Measurements from ENCODE around the gene PSMD12.

Gene PSMD12

DNA sequence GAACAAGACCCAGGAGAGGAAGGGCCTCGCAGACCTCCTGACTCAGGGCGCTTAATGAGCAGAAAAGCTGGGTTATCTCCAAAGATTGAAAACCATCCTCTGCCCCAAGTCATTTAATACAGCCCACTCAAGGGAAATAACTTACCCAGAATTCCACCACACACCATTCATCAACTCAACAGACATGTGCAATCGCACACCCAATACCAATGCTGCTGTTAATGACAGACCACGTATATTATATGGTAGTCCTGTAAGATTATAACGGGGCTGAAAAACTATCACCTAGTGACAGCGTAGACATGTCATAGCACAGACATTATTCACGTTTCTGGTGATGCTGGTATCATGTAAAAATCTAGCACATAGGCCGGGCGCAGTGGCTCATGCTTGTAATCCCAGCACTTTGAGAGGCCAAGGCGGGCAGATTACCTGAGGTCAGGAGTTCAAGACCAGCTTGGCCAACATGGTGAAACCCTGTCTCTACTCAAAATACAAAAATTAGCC is 68.9 kb downstream of the PSMD12 start:
- DNase-seq = no peak

DNA sequence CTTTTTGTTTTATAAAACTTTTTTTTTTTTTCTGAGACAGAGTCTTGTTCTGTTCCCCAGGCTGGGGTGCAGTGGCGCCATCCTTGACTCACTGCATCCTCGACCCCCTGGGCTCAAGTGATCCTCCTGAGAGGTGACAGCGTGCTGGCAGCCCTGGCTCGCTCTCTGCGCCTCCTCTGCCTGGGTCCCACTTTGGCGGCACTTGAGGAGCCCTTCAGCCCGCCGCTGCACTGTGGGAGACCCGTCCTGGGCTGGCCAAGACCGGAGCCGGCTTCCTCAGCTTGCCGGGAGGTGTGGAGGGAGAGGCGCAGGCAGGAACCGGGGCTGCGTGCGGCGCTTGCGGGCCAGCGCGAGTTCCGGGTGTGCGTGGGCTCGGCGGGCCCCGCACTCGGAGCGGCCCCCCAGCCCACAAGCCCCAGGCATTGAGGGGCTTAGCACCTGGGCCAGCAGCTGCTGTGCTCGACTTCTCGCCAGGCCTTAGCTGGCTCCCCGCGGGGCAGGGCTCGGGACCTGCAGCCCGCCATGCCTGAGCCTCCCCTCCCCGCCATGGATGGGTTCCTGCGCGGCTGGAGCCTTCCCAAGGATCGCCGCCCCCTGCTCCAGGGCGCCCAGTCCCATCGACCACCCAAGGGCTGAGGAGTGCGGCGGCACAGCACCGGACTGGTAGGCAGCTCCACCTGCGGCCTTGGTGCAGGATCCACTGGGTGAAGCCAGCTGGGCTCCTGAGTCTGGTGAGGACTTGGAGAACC is 71.8 kb downstream of the PSMD12 start:
- DNase-seq = no peak

DNA sequence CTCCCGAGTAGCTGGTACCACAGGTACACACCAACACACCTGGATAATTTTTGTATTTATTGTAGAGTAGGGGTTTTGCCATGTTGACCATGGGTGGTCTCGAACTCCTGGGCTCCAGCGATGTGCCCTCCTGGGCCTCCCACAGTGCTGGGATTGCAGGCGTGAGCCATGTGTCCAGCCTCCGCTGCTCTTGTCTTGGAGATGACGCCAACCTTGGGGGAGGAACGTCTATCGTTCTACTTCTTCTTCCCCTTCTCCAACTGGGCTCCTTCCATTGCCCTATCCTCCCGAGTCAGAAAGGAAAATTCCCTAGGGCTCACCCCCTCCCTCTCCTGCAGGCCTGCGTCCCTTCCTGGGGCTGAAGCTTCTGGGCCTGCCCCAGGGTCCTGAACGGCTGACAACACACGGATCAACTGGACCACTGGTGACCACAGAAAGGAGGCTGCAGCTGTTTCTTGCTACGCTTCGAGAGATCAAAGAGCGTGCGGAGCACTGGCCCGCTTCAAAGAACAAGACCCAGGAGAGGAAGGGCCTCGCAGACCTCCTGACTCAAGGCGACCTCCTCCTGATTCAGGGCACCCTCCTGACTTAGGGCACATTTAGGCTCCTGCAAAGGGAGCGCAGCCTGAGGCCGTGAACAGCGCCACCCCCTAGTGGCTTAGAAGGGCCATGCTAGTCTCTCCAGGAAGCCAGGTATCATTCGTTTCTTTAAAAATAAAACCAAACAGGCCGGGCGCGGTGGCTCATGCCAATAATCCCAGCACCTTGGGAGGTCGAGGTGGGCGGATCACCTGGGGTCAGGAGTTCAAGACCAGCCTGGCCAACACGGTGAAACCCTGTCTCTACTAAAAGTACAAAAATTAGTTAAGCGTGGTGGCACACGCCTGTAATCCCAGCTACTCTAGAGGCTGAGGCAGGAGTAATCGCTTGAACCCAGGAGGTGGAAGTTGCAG is 72.8 kb downstream of the PSMD12 start:
- DNase-seq = peak; percentile 45

DNA sequence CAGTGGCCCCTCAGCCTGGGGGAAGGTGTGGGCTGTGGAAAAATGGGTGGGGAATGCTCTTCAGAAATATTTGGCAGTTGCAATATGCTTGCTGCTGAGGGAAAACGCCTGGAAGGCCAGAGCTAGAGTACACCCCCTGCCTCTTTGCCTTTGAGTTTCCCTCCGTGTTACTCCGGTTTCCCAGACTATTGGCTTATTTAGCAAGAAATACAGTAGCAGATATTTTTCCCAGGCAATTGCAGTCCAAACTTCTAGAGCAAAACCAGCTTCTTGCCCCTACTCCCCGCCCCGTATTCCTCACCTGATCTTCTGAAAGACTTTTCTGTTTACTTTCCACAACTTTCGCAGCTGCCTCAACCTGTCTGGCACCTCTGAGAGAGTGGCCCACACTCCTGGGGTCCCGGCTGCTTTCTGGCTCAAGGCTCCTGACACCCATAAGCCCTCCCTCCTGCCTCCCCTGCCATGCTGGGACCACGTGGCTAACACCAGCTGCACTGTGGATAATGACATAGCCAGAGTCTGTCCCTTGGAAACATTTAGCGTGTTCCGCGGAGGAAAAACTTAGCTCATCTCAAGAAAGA is 75.6 kb downstream of the PSMD12 start:
- peak; percentile 82 for DNase-seq

DNA sequence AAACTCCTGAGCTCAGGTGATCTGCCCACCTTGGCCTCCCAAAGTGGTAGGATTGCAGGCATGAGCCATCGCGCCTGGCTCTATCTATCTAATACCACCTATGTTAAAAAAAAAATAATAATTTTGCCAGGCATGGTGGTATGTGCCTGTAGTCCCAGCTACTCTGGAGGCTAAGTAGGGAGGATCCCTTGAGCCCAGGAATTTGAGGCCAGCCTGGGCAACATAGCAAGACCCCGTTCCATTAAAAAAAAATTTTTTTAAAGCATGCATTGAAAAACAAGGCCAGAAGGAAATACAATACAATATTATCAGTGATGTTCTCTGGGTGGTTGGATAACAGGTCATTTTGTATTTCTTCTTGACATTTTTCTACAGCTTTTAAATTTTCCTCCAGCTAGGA is 76.1 kb downstream of the PSMD12 start:
- no peak for DNase-seq

DNA sequence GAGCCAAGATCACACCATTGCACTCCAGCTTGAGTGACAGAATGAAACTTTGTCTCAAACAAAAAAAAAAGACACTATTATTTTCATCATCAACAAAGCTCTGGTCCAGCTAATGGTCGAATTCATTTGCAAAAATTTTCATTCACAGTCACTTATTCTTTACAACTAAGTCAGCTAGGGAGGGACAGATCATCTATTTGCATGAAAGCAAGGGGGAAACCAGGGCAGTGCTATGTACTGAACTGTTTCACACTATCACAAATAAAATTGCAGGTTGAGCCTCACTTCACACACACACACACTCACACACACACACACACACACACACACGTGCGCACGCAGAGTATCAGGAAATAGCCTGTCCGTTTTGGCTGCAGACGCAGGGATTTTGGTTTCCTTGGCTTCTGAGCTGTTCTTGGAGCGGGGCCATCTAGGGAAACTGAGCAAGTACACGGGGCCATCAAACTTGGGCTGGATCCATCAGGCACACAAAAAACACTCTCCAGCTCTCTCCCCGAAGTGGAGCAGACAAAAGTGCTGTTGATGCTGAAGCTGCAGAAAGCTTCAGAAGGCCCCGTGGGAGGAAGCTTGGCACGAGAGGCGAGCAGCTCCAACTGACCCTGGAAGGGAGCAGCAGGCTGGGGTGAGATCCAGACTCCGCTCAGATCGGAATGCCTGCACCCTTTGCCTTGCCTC is 77.0 kb downstream of the PSMD12 start:
- DNase-seq = peak; percentile 94

Data from right hindlimb (tissue), 1 donor.